OCI-LY7 (cell line): ENCODE results near the gene FAM78A.

ENCODE experiments used
- CTCF ChIP-seq: fragments of 200-600 bp; sonication (generic); conservative IDR thresholded peaks from 2 replicates; pipeline ENCODE4 v1.5.1; 2014; ENCODE audit warnings: mild to moderate bottlenecking, antibody characterized with exemption, low read length, moderate library complexity, mixed read lengths
- EZH2phosphoT487 ChIP-seq: fragments of 200-600 bp; sonication (generic); IDR thresholded peaks from 2 replicates; pipeline ENCODE4 v1.6.1; 2018; ENCODE audit warnings: low read depth, borderline replicate concordance, mild to moderate bottlenecking, mixed run types, antibody characterized with exemption, low read length, moderate library complexity, mixed read lengths

- no peak for TF ChIP-seq CTCF
- no peak for TF ChIP-seq EZH2phosphoT487
Observed at GRCh38 chr9:131217331-131218031, 58.8 kb downstream of the FAM78A start.
